ENCODE results near the gene RCBTB1. TPM values are rescaled to one million over a fixed set of nuclear protein-coding genes. Genes with fewer than 3 reads are reported as not detected.

The RCBTB1 gene
- total and polyA plus RNA-seq, 2 donors from 2014 or later = 14.8 to 18.9 TPM

GRCh38 chr13:49488563-49488962 is 96.8 kb downstream of the RCBTB1 start:
- no peak overlapping the region for H3K9ac ChIP-seq (ENCODE audit: low read length in 3 of 3)
- no peak for DNase-seq
- H3K36me3 ChIP-seq (ENCODE audit: control insufficient read depth in 2 of 3, insufficient read depth in 3 of 3, low read length in 3 of 3) = peaks cover 0 to 2% (median 0%) of the 10 kb centered on the region in 3 donors
- intact Hi-C loops (cut with DNase I) = no loop called here
- H3K4me1 ChIP-seq (ENCODE audit: control insufficient read depth in 2 of 3, insufficient read depth in 2 of 3, low read depth in 1 of 3, low read length in 3 of 3) = no peaks in the 10 kb centered on the region
- H3K27me3 ChIP-seq (ENCODE audit: control insufficient read depth, insufficient read depth, low read length) = no peaks in the 10 kb centered on the region
- no peak for TF ChIP-seq CTCF (IDR thresholded peaks at IDR 0.05; ENCODE audit: borderline replicate concordance, extremely low read depth, insufficient read depth)
- no peak overlapping the region for H3K4me3 ChIP-seq (ENCODE audit: low read length in 3 of 3)
- no peaks in the 10 kb centered on the region for H3K9me3 ChIP-seq (ENCODE audit: control insufficient read depth in 2 of 3, insufficient read depth in 1 of 3, low read length in 3 of 3)
- H3K27ac ChIP-seq (ENCODE audit: low read depth in 2 of 2, low read length in 2 of 2) = no peak overlapping the region
- no peak for FAIRE-seq

Other genes starting within 250 kb of the RCBTB1 start
- 16.0 TPM for gene CAB39L, start 141.5 kb downstream of the RCBTB1 start, total RNA-seq
- 11.0 TPM for gene CAB39L, start 141.5 kb downstream of the RCBTB1 start, polyA plus RNA-seq (ENCODE audit: insufficient read depth, low read depth, low replicate concordance)
- gene SETDB2, start 141.3 kb downstream of the RCBTB1 start, total RNA-seq = 15.1 TPM
- 5.7 TPM for gene SETDB2, start 141.3 kb downstream of the RCBTB1 start, polyA plus RNA-seq (ENCODE audit: insufficient read depth, low read depth, low replicate concordance)
- 57.0 TPM for gene PHF11, start 89.6 kb downstream of the RCBTB1 start, total RNA-seq
- gene PHF11, start 89.6 kb downstream of the RCBTB1 start, polyA plus RNA-seq (ENCODE audit: insufficient read depth, low read depth, low replicate concordance) = 50.3 TPM
- 1.6 TPM for gene ARL11, start 42.9 kb upstream of the RCBTB1 start, total RNA-seq
- gene ARL11, start 42.9 kb upstream of the RCBTB1 start, polyA plus RNA-seq (ENCODE audit: insufficient read depth, low read depth, low replicate concordance) = 0.19 TPM
- gene EBPL, start 105.9 kb upstream of the RCBTB1 start, total RNA-seq = 31.4 TPM
- 36.8 TPM for gene EBPL, start 105.9 kb upstream of the RCBTB1 start, polyA plus RNA-seq (ENCODE audit: insufficient read depth, low read depth, low replicate concordance)
- gene KPNA3, start 207.1 kb upstream of the RCBTB1 start, total RNA-seq = 22.3 TPM
- 9.4 TPM for gene KPNA3, start 207.1 kb upstream of the RCBTB1 start, polyA plus RNA-seq (ENCODE audit: insufficient read depth, low read depth, low replicate concordance)

All from kidney (tissue), 14 donors.